Peyer's patch (tissue), 4 donors: ENCODE results near the gene DCLK1. TPM values are rescaled to one million over a fixed set of nuclear protein-coding genes. Genes with fewer than 3 reads are reported as not detected.

ENCODE experiments used
- DNase-seq, 3 donors: peaks; one replicate each; pipeline ENCODE4 v3.0.0-alpha.2; 2017 to 2019
- H3K27ac ChIP-seq, 4 donors: fragments of 200-600 bp; sonication (generic); one replicate each; pipeline ENCODE4 v1.5.1; 2016 to 2019
- H3K27me3 ChIP-seq, 2 donors: fragments of 200-600 bp; sonication (generic); one replicate each; pipeline ENCODE4 v1.5.1; 2019
- H3K36me3 ChIP-seq, 3 donors: fragments of 200-600 bp; sonication (generic); one replicate each; pipeline ENCODE4 v1.5.1; 2016 to 2019
- H3K4me1 ChIP-seq, 4 donors: fragments of 200-600 bp; sonication (generic); one replicate each; pipeline ENCODE4 v1.5.1; 2016 to 2019
- H3K4me3 ChIP-seq, 4 donors: fragments of 200-600 bp; sonication (generic); 1 replicate in 3 of 4; 2 replicates in 1 of 4; pipeline ENCODE4 v1.5.1; 2016 to 2019; ENCODE audit warnings: mild to moderate bottlenecking in 1 of 4
- H3K9me3 ChIP-seq, 4 donors: fragments of 200-600 bp; sonication (generic); one replicate each; pipeline ENCODE4 v1.5.1; 2016 to 2019; ENCODE audit warnings: mild to moderate bottlenecking in 1 of 4
- POLR2A ChIP-seq, 2 donors: fragments of 450-650 bp; IDR thresholded peaks; one replicate each; pipeline ENCODE4 v1.5.1; 2017; ENCODE audit warnings: antibody characterized with exemption in 2 of 2, mild to moderate bottlenecking in 2 of 2, moderate library complexity in 2 of 2
- total RNA-seq, 4 donors: library from RNA; depleted of rRNA; stranded (reverse); fragments of >200 nt; gene quantifications; one replicate each; pipeline ENCODE4 v1.1.0, GENCODE V29; 2016
- TF ChIP-seq, protein P1 (sequence below), 6 experiments: fragments of 450-650 bp in 4 of 6; fragments of 200-600 bp in 2 of 6; sonication (generic) in 1 of 6; IDR thresholded peaks; one replicate each; pipeline ENCODE4 v1.5.1; 2017 to 2019; ENCODE audit warnings: antibody characterized with exemption in 6 of 6, mild to moderate bottlenecking in 3 of 6, moderate library complexity in 1 of 6

The DCLK1 gene
- total RNA-seq, 4 donors from 2014 or later = 3.7 to 23.1 (median 9.1) TPM

DNA sequence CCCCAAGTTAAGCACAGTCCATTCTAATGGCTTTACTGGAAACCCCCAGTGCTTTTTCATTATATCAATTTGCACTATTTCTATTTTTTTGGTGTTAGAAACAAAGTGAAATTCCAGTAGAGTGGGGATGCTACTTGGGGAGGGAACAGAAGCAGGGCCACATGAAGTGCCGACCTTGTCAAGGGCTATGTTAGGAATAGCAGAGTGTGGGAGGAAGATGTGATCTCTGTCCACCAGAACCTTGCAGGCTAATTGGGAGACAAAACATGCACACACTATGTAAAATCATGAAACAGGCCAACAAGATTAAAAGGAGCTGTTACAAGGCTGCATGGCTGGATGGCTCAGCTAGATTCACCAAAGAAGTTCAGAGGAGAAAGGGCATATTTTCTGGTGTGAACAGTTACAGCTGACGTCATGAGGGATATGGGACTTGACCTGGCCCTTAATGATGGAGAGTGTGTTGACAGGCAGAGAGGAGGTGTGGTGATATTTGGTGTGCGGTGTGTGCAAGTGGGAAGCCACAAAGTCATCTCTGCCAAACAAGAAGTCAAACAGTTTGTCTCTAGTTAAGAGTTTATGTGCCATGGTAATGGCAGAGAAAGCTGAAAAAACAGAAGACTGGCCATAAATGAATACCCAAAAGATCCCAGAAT, 336.3 kb downstream of the DCLK1 start:
- no peaks in the 10 kb centered on the region for H3K36me3 ChIP-seq
- DNase-seq = no peak
- no peak overlapping the region for H3K4me3 ChIP-seq
- no peak overlapping the region for H3K27ac ChIP-seq
- no peak for TF ChIP-seq POLR2A (IDR thresholded peaks at IDR 0.05)
- TF ChIP-seq, protein P1, sequence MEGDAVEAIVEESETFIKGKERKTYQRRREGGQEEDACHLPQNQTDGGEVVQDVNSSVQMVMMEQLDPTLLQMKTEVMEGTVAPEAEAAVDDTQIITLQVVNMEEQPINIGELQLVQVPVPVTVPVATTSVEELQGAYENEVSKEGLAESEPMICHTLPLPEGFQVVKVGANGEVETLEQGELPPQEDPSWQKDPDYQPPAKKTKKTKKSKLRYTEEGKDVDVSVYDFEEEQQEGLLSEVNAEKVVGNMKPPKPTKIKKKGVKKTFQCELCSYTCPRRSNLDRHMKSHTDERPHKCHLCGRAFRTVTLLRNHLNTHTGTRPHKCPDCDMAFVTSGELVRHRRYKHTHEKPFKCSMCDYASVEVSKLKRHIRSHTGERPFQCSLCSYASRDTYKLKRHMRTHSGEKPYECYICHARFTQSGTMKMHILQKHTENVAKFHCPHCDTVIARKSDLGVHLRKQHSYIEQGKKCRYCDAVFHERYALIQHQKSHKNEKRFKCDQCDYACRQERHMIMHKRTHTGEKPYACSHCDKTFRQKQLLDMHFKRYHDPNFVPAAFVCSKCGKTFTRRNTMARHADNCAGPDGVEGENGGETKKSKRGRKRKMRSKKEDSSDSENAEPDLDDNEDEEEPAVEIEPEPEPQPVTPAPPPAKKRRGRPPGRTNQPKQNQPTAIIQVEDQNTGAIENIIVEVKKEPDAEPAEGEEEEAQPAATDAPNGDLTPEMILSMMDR (IDR thresholded peaks at IDR 0.05) = no peak
- no peaks in the 10 kb centered on the region for H3K27me3 ChIP-seq
- H3K9me3 ChIP-seq = no peaks in the 10 kb centered on the region
- no peaks in the 10 kb centered on the region for H3K4me1 ChIP-seq

DNA sequence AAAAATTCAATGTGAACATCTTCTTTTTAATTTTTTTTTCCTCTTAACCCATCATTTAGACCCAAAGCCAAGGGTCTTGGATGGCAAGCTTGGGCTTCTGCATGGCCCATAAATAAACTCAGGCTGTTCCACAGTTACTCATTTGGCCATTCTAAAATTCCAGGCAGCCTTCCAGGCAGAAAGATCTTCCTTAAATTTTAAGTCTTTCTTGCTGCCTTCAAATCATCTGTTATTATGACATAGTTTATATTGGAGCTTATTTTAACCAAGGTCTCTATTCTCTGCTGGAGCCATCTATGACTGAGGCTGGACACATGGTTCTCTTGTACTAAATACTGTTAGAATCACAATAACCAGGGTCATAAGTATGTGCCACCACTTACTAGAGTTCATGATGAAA, 337.4 kb downstream of the DCLK1 start:
- H3K27me3 ChIP-seq = no peaks in the 10 kb centered on the region
- no peak for TF ChIP-seq POLR2A (IDR thresholded peaks at IDR 0.05)
- TF ChIP-seq, protein P1 (IDR thresholded peaks at IDR 0.05) = no peak

GRCh38 chr13:35792911-35793310, 338.3 kb downstream of the DCLK1 start:
- TF ChIP-seq, protein P1 (IDR thresholded peaks at IDR 0.05) = no peak
- TF ChIP-seq POLR2A (IDR thresholded peaks at IDR 0.05) = no peak
- no peak overlapping the region for H3K4me3 ChIP-seq
- no peak overlapping the region for H3K27ac ChIP-seq
- H3K36me3 ChIP-seq = no peaks in the 10 kb centered on the region
- no peak for DNase-seq
- H3K27me3 ChIP-seq = no peaks in the 10 kb centered on the region
- H3K4me1 ChIP-seq = no peaks in the 10 kb centered on the region
- no peaks in the 10 kb centered on the region for H3K9me3 ChIP-seq

More for the DNA sequence above, 337.4 kb downstream of the DCLK1 start:
- H3K9me3 ChIP-seq = no peaks in the 10 kb centered on the region
- H3K4me3 ChIP-seq = no peak overlapping the region
- H3K4me1 ChIP-seq = no peaks in the 10 kb centered on the region
- no peak for DNase-seq
- no peaks in the 10 kb centered on the region for H3K36me3 ChIP-seq
- peak overlapping the region in 1 of 4 donors; percentile 1 for H3K27ac ChIP-seq

GRCh38 chr13:35792021-35792420, 339.2 kb downstream of the DCLK1 start:
- H3K27ac ChIP-seq = no peak overlapping the region
- no peaks in the 10 kb centered on the region for H3K36me3 ChIP-seq
- no peak for DNase-seq
- no peak overlapping the region for H3K4me3 ChIP-seq
- TF ChIP-seq, protein P1 (IDR thresholded peaks at IDR 0.05) = no peak
- TF ChIP-seq POLR2A (IDR thresholded peaks at IDR 0.05) = no peak
- H3K9me3 ChIP-seq = no peaks in the 10 kb centered on the region
- no peaks in the 10 kb centered on the region for H3K4me1 ChIP-seq
- H3K27me3 ChIP-seq = no peaks in the 10 kb centered on the region

GRCh38 chr13:35791184-35791851, 339.9 kb downstream of the DCLK1 start:
- Histone ChIP-seq H3K9me3 (no peaks in the 10 kb centered on the region), H3K4me1 (no peaks in the 10 kb centered on the region), H3K27ac (no peak overlapping the region), H3K4me3 (no peak overlapping the region), H3K27me3 (no peaks in the 10 kb centered on the region), H3K36me3 (no peaks in the 10 kb centered on the region)
- TF ChIP-seq POLR2A (IDR thresholded peaks at IDR 0.05) = no peak
- TF ChIP-seq, protein P1 (IDR thresholded peaks at IDR 0.05) = no peak
- no peak for DNase-seq
